KMS-11 (cell line): Measurements from ENCODE around the gene ESRRB.

Source experiments
- H2AFZ ChIP-seq: fragments of 200-600 bp; sonication (generic); 2 replicates; pipeline ENCODE4 v1.6.1; 2016; ENCODE audit warnings: antibody characterized with exemption, mixed run types, low read depth
- H3K27ac ChIP-seq: fragments of 200-600 bp; sonication (generic); 2 replicates; pipeline ENCODE4 v1.6.1; 2016; ENCODE audit warnings: mild to moderate bottlenecking, mixed run types
- H3K27me3 ChIP-seq: fragments of 200-600 bp; sonication (generic); 2 replicates; pipeline ENCODE4 v1.6.1; 2017; ENCODE audit warnings: mild to moderate bottlenecking, low read depth, mixed run types, moderate library complexity; ENCODE audit not compliant: insufficient read depth
- H3K36me3 ChIP-seq: fragments of 200-600 bp; sonication (generic); 2 replicates; pipeline ENCODE4 v1.6.1; 2017; ENCODE audit warnings: mild to moderate bottlenecking, mixed run types; ENCODE audit not compliant: insufficient read depth
- H3K4me1 ChIP-seq: fragments of 200-600 bp; sonication (generic); 2 replicates; pipeline ENCODE4 v1.6.1; 2016; ENCODE audit warnings: mild to moderate bottlenecking, low read depth, mixed run types; ENCODE audit not compliant: poor library complexity, severe bottlenecking
- H3K4me2 ChIP-seq: fragments of 200-600 bp; sonication (generic); 2 replicates; pipeline ENCODE4 v1.7.0; 2016; ENCODE audit warnings: mild to moderate bottlenecking, mixed run types
- H3K4me3 ChIP-seq: fragments of 200-600 bp; sonication (generic); IDR thresholded peaks from 2 replicates; pipeline ENCODE4 v1.6.1; 2017; ENCODE audit warnings: low read depth, low read length, mixed read lengths; ENCODE audit not compliant: insufficient read depth
- H3K79me2 ChIP-seq: fragments of 200-600 bp; sonication (generic); 2 replicates; pipeline ENCODE4 v1.6.1; 2016; ENCODE audit warnings: low read depth, mixed run types; ENCODE audit not compliant: insufficient read depth
- H3K9ac ChIP-seq: fragments of 200-600 bp; sonication (generic); 2 replicates; pipeline ENCODE4 v1.6.1; 2016; ENCODE audit warnings: mild to moderate bottlenecking, mixed run types
- H4K20me1 ChIP-seq: fragments of 200-600 bp; sonication (generic); 2 replicates; pipeline ENCODE4 v1.6.1; 2016; ENCODE audit warnings: mild to moderate bottlenecking, mixed run types; ENCODE audit not compliant: insufficient read depth
- CTCF ChIP-seq: fragments of 200-600 bp; sonication (generic); conservative IDR thresholded peaks from 2 replicates; pipeline ENCODE4 v1.6.1; 2017; ENCODE audit warnings: low read depth, mild to moderate bottlenecking, antibody characterized with exemption, low read length, moderate library complexity, mixed read lengths

The ESRRB gene

GRCh38 chr14:76350671-76351070 is 25.3 kb upstream of the ESRRB start:
- Histone ChIP-seq H3K4me3 (no peak overlapping the region), H3K27ac (no peak overlapping the region), H3K36me3 (no peaks in the 10 kb centered on the region), H4K20me1 (no peaks in the 10 kb centered on the region), H2AFZ (no peak overlapping the region), H3K4me1 (no peaks in the 10 kb centered on the region), H3K9ac (no peak overlapping the region), H3K4me2 (no peak overlapping the region), H3K27me3 (no peaks in the 10 kb centered on the region), H3K79me2 (no peaks in the 10 kb centered on the region)
- no peak for TF ChIP-seq CTCF

DNA sequence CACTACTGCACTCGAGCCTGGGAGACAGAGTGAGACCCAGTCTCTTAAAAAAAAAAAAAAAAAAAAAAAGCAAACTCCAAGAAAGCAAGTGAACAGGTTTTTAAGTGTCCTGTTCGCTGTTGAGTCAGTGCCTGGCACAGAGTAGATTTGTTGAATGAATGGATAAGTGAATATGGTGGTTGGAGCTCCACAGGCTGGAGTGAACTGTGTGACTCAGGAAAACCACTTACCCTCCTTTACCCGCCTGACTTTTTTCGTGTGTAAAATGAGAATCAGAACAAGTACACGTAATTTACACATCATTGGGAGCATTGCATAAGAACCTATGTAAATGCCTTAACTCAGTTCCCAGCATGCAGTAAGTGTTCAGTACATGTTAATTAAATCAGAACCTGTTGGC is 24.0 kb upstream of the ESRRB start:
- Histone ChIP-seq H3K4me1 (no peaks in the 10 kb centered on the region), H2AFZ (no peak overlapping the region), H3K4me2 (no peak overlapping the region), H3K9ac (no peak overlapping the region), H4K20me1 (no peaks in the 10 kb centered on the region), H3K36me3 (no peaks in the 10 kb centered on the region), H3K27me3 (no peaks in the 10 kb centered on the region), H3K79me2 (no peaks in the 10 kb centered on the region), H3K27ac (no peak overlapping the region), H3K4me3 (no peak overlapping the region)
- no peak for TF ChIP-seq CTCF

DNA sequence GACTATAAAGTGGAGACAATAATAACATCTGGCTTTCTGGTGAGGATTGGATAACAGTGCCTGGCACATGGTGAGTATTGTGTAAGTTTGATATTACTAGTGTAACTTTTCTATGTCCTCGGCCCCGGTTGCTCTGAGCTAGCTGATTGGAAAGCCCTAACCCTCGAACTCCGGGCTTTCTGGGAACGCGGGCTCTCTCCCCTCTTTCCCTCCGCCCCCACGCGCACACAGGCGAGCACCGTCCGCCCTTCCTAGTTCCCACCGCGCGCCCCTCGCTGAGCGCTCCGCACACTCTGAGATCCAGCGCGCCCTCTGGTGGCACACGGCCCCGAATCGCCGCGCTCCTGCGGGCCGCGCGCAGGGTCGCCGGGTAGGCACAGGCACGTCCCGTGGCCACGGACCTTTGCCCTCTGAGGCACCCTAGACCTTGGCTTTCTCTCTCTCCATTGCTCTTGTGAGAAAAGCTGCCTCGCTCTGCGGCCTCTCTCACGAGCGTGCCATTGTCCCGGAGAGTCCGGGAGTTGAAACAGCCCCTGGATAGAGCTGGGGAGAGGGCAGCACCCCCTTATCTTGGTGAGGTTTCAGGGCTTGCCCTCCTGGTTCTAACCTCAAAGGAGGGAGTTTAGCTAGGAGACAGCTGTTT is 23.2 kb upstream of the ESRRB start:
- TF ChIP-seq CTCF, result no peak
- Histone ChIP-seq H2AFZ (no peak overlapping the region), H4K20me1 (no peaks in the 10 kb centered on the region), H3K9ac (no peak overlapping the region), H3K27me3 (no peaks in the 10 kb centered on the region), H3K79me2 (no peaks in the 10 kb centered on the region), H3K4me3 (no peak overlapping the region), H3K36me3 (no peaks in the 10 kb centered on the region), H3K4me2 (no peak overlapping the region), H3K4me1 (no peaks in the 10 kb centered on the region), H3K27ac (no peak overlapping the region)

GRCh38 chr14:76354310-76354709 is 21.6 kb upstream of the ESRRB start:
- H3K4me1 ChIP-seq, result no peaks in the 10 kb centered on the region
- H3K79me2 ChIP-seq, result no peaks in the 10 kb centered on the region
- TF ChIP-seq CTCF, result no peak
- H3K27me3 ChIP-seq, result no peaks in the 10 kb centered on the region
- no peak overlapping the region for H3K4me2 ChIP-seq
- no peak overlapping the region for H3K27ac ChIP-seq
- no peaks in the 10 kb centered on the region for H4K20me1 ChIP-seq
- H3K4me3 ChIP-seq, result no peak overlapping the region
- H3K36me3 ChIP-seq, result no peaks in the 10 kb centered on the region
- no peak overlapping the region for H3K9ac ChIP-seq
- H2AFZ ChIP-seq, result no peak overlapping the region
